Endothelial cell of umbilical vein (primary cell): ENCODE data around the gene NCOA3. TPM values are rescaled to one million over a fixed set of nuclear protein-coding genes. Genes with fewer than 3 reads are reported as not detected.

Experiments used
- BruUV-seq: library from RNA; stranded (reverse); fragments of 400-500 nt; replicated peaks from 2 replicates; lab custom pipeline; 2021; lab: Mats Ljungman, UMichigan
- CTCF ChIA-PET: fragments of 300-600, 350-600 bp; sonication (Branson Sonifier 250); formaldehyde crosslinking; loops from one replicate; lab custom pipeline; 2021; ENCODE audit warnings: antibody characterized with exemption, inconsistent platforms; lab: Charles Lee
- POLR2A ChIA-PET: fragments of 300-600, 350-600 bp; sonication (Branson Sonifier 250); formaldehyde crosslinking; loops from one replicate; lab custom pipeline; 2021; ENCODE audit warnings: antibody characterized with exemption, inconsistent platforms; lab: Charles Lee
- DNase-seq: peaks from one replicate; pipeline ENCODE4 v3.0.0-alpha.2; 2011; ENCODE audit warnings: low read depth, low spot score
- FAIRE-seq: peaks from 2 replicates; lab custom pipeline; 2011; peaks lifted over from hg19 to GRCh38; lab: Jason Lieb, UNC
- H2AFZ ChIP-seq: 2 replicates; pipeline ENCODE4 v1.6.0; 2012; ENCODE audit warnings: low read depth, low read length, control low read depth, inconsistent platforms
- H3K27ac ChIP-seq: 2 replicates; pipeline ENCODE4 v1.5.1; 2011; ENCODE audit warnings: low read depth, mild to moderate bottlenecking, control low read depth, low read length, moderate library complexity; ENCODE audit not compliant: insufficient read depth
- H3K27me3 ChIP-seq, 2 experiments: 2 replicates each; pipeline versions ENCODE4 v1.6.0 to v1.6.1; 2011; ENCODE audit warnings: low read length in 2 of 2, mixed read lengths in 1 of 2; ENCODE audit not compliant: control insufficient read depth in 2 of 2, insufficient read depth in 2 of 2
- H3K36me3 ChIP-seq, 2 experiments: 2 replicates in 1 of 2; 3 replicates in 1 of 2; pipeline ENCODE4 v1.5.1; 2011; ENCODE audit warnings: low read length in 2 of 2, mild to moderate bottlenecking in 1 of 2, moderate library complexity in 1 of 2; ENCODE audit not compliant: control insufficient read depth in 2 of 2, insufficient read depth in 2 of 2; ENCODE audit errors: extremely low read depth in 1 of 2
- H3K4me1 ChIP-seq: 3 replicates; pipeline ENCODE4 v1.5.1; 2011; ENCODE audit warnings: mild to moderate bottlenecking, low read length; ENCODE audit not compliant: control insufficient read depth, insufficient read depth; ENCODE audit errors: extremely low read depth
- H3K4me2 ChIP-seq: 2 replicates; pipeline ENCODE4 v1.6.1; 2011; ENCODE audit warnings: low read length, control low read depth, mixed read lengths; ENCODE audit not compliant: insufficient read depth
- H3K4me3 ChIP-seq, 3 experiments: fragments of 200-600 bp in 1 of 3; sonication (generic), shearing (Covaris generic) in 1 of 3; replicated peaks in 1 of 3; 2 replicates each; pipeline ENCODE4 v1.5.1; 2011 to 2016; ENCODE audit warnings: control low read depth in 3 of 3, low read length in 3 of 3, mild to moderate bottlenecking in 2 of 3, inconsistent platforms in 1 of 3, low read depth in 1 of 3, moderate library complexity in 1 of 3; ENCODE audit not compliant: insufficient read depth in 1 of 3
- H3K79me2 ChIP-seq: 2 replicates; pipeline ENCODE4 v1.6.0; 2012; ENCODE audit warnings: low read length, inconsistent platforms; ENCODE audit not compliant: control insufficient read depth, insufficient read depth
- H3K9ac ChIP-seq: replicated peaks from 2 replicates; pipeline ENCODE3; 2011; ENCODE audit warnings: low read length, control low read depth; ENCODE audit not compliant: insufficient read depth; ENCODE audit errors: extremely low read depth
- H3K9me1 ChIP-seq: replicated peaks from 3 replicates; pipeline ENCODE4 v1.6.0; 2011; ENCODE audit warnings: mild to moderate bottlenecking, low read length; ENCODE audit not compliant: control insufficient read depth, insufficient read depth; ENCODE audit errors: extremely low read depth
- H3K9me3 ChIP-seq: replicated peaks from 2 replicates; pipeline ENCODE4 v1.5.1; 2012; ENCODE audit warnings: low read length, inconsistent platforms; ENCODE audit not compliant: control insufficient read depth, insufficient read depth
- H4K20me1 ChIP-seq: replicated peaks from 2 replicates; pipeline ENCODE3; 2011; ENCODE audit warnings: mild to moderate bottlenecking, low read length; ENCODE audit not compliant: control insufficient read depth, insufficient read depth; ENCODE audit errors: extremely low read depth
- EZH2 ChIP-seq: IDR thresholded peaks from 2 replicates; pipeline ENCODE4 v1.6.1; 2012; ENCODE audit warnings: borderline replicate concordance, low read depth, mild to moderate bottlenecking, moderate library complexity, low read length, inconsistent platforms; ENCODE audit not compliant: severe bottlenecking
- FOS ChIP-seq: IDR thresholded peaks from 2 replicates; pipeline ENCODE4 v1.6.1; 2011; ENCODE audit warnings: mild to moderate bottlenecking, low read length, moderate library complexity, borderline replicate concordance; ENCODE audit not compliant: insufficient read depth
- GATA2 ChIP-seq: IDR thresholded peaks from 2 replicates; pipeline ENCODE4 v1.7.0; 2011; ENCODE audit warnings: low read depth, mild to moderate bottlenecking, moderate library complexity, mixed read lengths, low read length; ENCODE audit not compliant: insufficient read length, insufficient read depth
- MAX ChIP-seq: IDR thresholded peaks from 2 replicates; pipeline ENCODE4 v1.6.1; 2011; ENCODE audit not compliant: insufficient read depth, insufficient read length
- MYC ChIP-seq: IDR thresholded peaks from one replicate; pipeline ENCODE4 v1.6.1; 2011; ENCODE audit warnings: mild to moderate bottlenecking, low read depth, low read length
- POLR2AphosphoS5 ChIP-seq: IDR thresholded peaks from 2 replicates; pipeline ENCODE4 v1.6.1; 2012; ENCODE audit warnings: low read depth, mild to moderate bottlenecking, control low read depth, low read length, moderate library complexity; ENCODE audit not compliant: insufficient read depth
- dilution Hi-C: fragments of 300-500 bp; cut with MboI; formaldehyde crosslinking; loops from one replicate; pipeline ENCODE4 v1.15.0; 2019; ENCODE audit warnings: low sequenced_read_pairs; ENCODE audit not compliant: extremely low pct_ligation_motif_present
- intact Hi-C: fragments of 100-400 bp; cut with micrococcal nuclease; formaldehyde crosslinking; loops from one replicate; pipeline ENCODE4 v1.10.0; 2022
- polyA plus RNA-seq, 4 experiments: library from polyadenylated mRNA; depleted of rRNA in 3 of 4; stranded (reverse) in 3 of 4; unstranded in 1 of 4; fragments of >200 nt; gene quantifications; 2 replicates each; pipeline versions ENCODE4 v1.2.1 to v1.2.3, GENCODE V29; 2011 to 2012; ENCODE audit warnings: missing spikeins in 1 of 4
- total RNA-seq: library from RNA; stranded (reverse); gene quantifications from 2 replicates; pipeline ENCODE4 v1.2.3, GENCODE V29; 2021

Gene NCOA3
- total and polyA plus RNA-seq, 2 donors (not counting 3 experiments of a cell fraction or from before 2014, with no cell fraction given): 12.0 to 35.6 TPM

GRCh38 chr20:47667531-47668312, 166.0 kb downstream of the NCOA3 start:
- CTCF ChIA-PET: interaction anchor here (2.8 to 15.4 kb wide), 3 partner anchors 10 to 953 kb away, joined by 11 to 302 read pairs (median 158); no protein-coding TSS in a partner anchor
- POLR2A ChIA-PET: no interaction called here
- Histone ChIP-seq H3K4me1 (peaks cover 7% of the 10 kb centered on the region), H3K9ac (no peak overlapping the region), H2AFZ (no peak overlapping the region), H3K27me3 (no peaks in the 10 kb centered on the region), H3K9me1 (no peaks in the 10 kb centered on the region), H3K4me2 (no peak overlapping the region), H3K27ac (no peak overlapping the region), H3K36me3 (no peaks in the 10 kb centered on the region), H3K79me2 (no peaks in the 10 kb centered on the region), H3K9me3 (no peaks in the 10 kb centered on the region), H4K20me1 (no peaks in the 10 kb centered on the region), H3K4me3 (no peak overlapping the region)
- intact Hi-C loops (no loop called here), dilution Hi-C loops (no loop called here)
- no peak for FAIRE-seq
- TF ChIP-seq MAX (no peak), FOS (no peak)
- DNase-seq: no peak
- no TSS peak for BruUV-seq

- Histone ChIP-seq H3K4me3 (no peak overlapping the region), H2AFZ (no peak overlapping the region), H3K9me3 (no peaks in the 10 kb centered on the region), H3K36me3 (no peaks in the 10 kb centered on the region), H3K4me2 (no peak overlapping the region), H3K9me1 (no peaks in the 10 kb centered on the region), H3K27me3 (no peaks in the 10 kb centered on the region), H3K27ac (no peak overlapping the region), H4K20me1 (no peaks in the 10 kb centered on the region), H3K4me1 (peaks cover 1% of the 10 kb centered on the region), H3K9ac (no peak overlapping the region), H3K79me2 (no peaks in the 10 kb centered on the region)
- dilution Hi-C loops: no loop called here
- intact Hi-C loops: no loop called here
- ChIA-PET POLR2A (no interaction called here), CTCF (interaction anchor here (1.4 to 15.4 kb wide), 3 partner anchors 8 to 951 kb away, joined by 6 to 302 read pairs (median 11); no protein-coding TSS in a partner anchor)
- BruUV-seq: no TSS peak
- DNase-seq (no peak), FAIRE-seq (no peak)
- TF ChIP-seq MYC (no peak), EZH2 (no peak), POLR2AphosphoS5 (no peak), GATA2 (no peak), MAX (no peak)
These were observed 166.8 kb downstream of the NCOA3 start for GRCh38 chr20:47668313-47669151.
